GM12892 (cell line): Measurements from ENCODE around the gene UBA1.

Experiments
- POLR2A ChIP-seq: IDR thresholded peaks from 2 replicates; pipeline ENCODE4 v1.6.1; 2011; ENCODE audit warnings: low read depth, low read length, control low read depth
- POLR2AphosphoS5 ChIP-seq: IDR thresholded peaks from 2 replicates; pipeline ENCODE4 v1.6.1; 2011; ENCODE audit warnings: low read depth, low read length, control low read depth

GRCh38 chrX:47145395-47146120 lies 48.1 kb upstream of the UBA1 start:
- no peak for TF ChIP-seq POLR2A
- TF ChIP-seq POLR2AphosphoS5, result no peak
